HCT116 (cell line): ENCODE data around the gene NARF. TPM values are rescaled to one million over a fixed set of nuclear protein-coding genes. Genes with fewer than 3 reads are reported as not detected.

Experiments
- ATAC-seq: fragments of 200-7000 bp; cut with Tn5 transposase; 2 replicates; pipeline ENCODE4 v1.9.1; 2020; ENCODE audit warnings: mild to moderate bottlenecking, moderate library complexity
- BruUV-seq: library from RNA; stranded (reverse); fragments of 400-500 nt; replicated peaks from 2 replicates; lab custom pipeline; 2021; lab: Mats Ljungman, UMichigan
- CTCF ChIA-PET: fragments of 300-600 bp; sonication (Branson Sonifier 250); formaldehyde crosslinking; loops from one replicate; lab custom pipeline; 2021; ENCODE audit warnings: antibody characterized with exemption; lab: Charles Lee
- POLR2A ChIA-PET: fragments of 300-600, 350-600 bp; sonication (Branson Sonifier 250); formaldehyde crosslinking; loops from one replicate; lab custom pipeline; 2021; ENCODE audit warnings: antibody characterized with exemption; lab: Charles Lee
- RAD21 ChIA-PET, 2 experiments: fragments of 300-600 bp; sonication (Branson Sonifier 250); formaldehyde crosslinking; loops; one replicate each; lab custom pipeline; 2023; ENCODE audit warnings: low total read pairs in 2 of 2; ENCODE audit not compliant: uncharacterized antibody in 2 of 2, unreplicated experiment in 2 of 2, low non-redundant PET in 1 of 2; lab: Charles Lee
- DNase-seq: peaks from one replicate; pipeline ENCODE4 v3.0.0-alpha.2; 2010; ENCODE audit warnings: low read depth, low spot score
- H2AFZ ChIP-seq: fragments of 200-600 bp; shearing (Covaris generic), sonication (generic); 2 replicates; pipeline ENCODE4 v1.6.1; 2017; ENCODE audit warnings: low read depth, mixed run types, mixed read lengths, antibody characterized with exemption, low read length; ENCODE audit not compliant: poor library complexity, severe bottlenecking
- H3K27ac ChIP-seq: 2 replicates; pipeline ENCODE4 v1.5.1; 2012; ENCODE audit warnings: low read depth, low read length
- H3K27me3 ChIP-seq: fragments of 200-600 bp; sonication (generic); 2 replicates; pipeline ENCODE4 v1.6.1; 2016; ENCODE audit warnings: mixed run types, low read length, mixed read lengths; ENCODE audit not compliant: insufficient read depth
- H3K36me3 ChIP-seq, 2 experiments: fragments of 200-500 bp in 1 of 2; fragments of 200-600 bp in 1 of 2; sonication (Bioruptor generic) in 1 of 2; sonication (generic) in 1 of 2; 2 replicates each; pipeline versions ENCODE4 v1.5.1 to v1.6.1; 2014 to 2016; ENCODE audit warnings: low read length in 2 of 2, inconsistent platforms in 1 of 2, mixed read lengths in 1 of 2, mixed run types in 1 of 2; ENCODE audit not compliant: insufficient read depth in 2 of 2, control insufficient read depth in 1 of 2
- H3K4me1 ChIP-seq, 2 experiments: fragments of 200-600 bp in 1 of 2; sonication (generic) in 1 of 2; 2 replicates each; pipeline versions ENCODE4 v1.5.1 to v1.6.1; 2012 to 2017; ENCODE audit warnings: low read length in 2 of 2, inconsistent platforms in 1 of 2, mild to moderate bottlenecking in 1 of 2, mixed read lengths in 1 of 2, mixed run types in 1 of 2, moderate library complexity in 1 of 2; ENCODE audit not compliant: insufficient read depth in 2 of 2, control insufficient read depth in 1 of 2
- H3K4me2 ChIP-seq: fragments of 200-600 bp; sonication (generic); 2 replicates; pipeline ENCODE4 v1.6.1; 2017; ENCODE audit warnings: mixed run types, low read length, mixed read lengths
- H3K4me3 ChIP-seq, 2 experiments: fragments of 200-600 bp in 1 of 2; sonication (generic) in 1 of 2; replicated peaks in 1 of 2; 2 replicates each; pipeline ENCODE4 v1.5.1; 2011 to 2016; ENCODE audit warnings: low read length in 2 of 2, control low read depth in 1 of 2, low read depth in 1 of 2, mild to moderate bottlenecking in 1 of 2, mixed read lengths in 1 of 2, mixed run types in 1 of 2
- H3K79me2 ChIP-seq: fragments of 200-600 bp; sonication (generic); 2 replicates; pipeline ENCODE4 v1.6.1; 2017; ENCODE audit warnings: mild to moderate bottlenecking, mixed run types, low read length, moderate library complexity, mixed read lengths; ENCODE audit not compliant: insufficient read depth
- H3K9ac ChIP-seq: fragments of 200-600 bp; sonication (generic); 2 replicates; pipeline ENCODE4 v1.6.1; 2016; ENCODE audit warnings: low read length, mixed read lengths
- H3K9me2 ChIP-seq: fragments of 200-600 bp; sonication (generic), shearing (Covaris generic); 2 replicates; pipeline ENCODE4 v1.6.1; 2017; ENCODE audit warnings: mixed run types, mild to moderate bottlenecking, moderate library complexity; ENCODE audit not compliant: insufficient read depth
- H3K9me3 ChIP-seq, 2 experiments: fragments of 200-500 bp in 1 of 2; fragments of 200-600 bp in 1 of 2; sonication (Bioruptor generic) in 1 of 2; sonication (generic) in 1 of 2; 2 replicates each; pipeline ENCODE4 v1.6.1; 2014 to 2017; ENCODE audit warnings: low read length in 2 of 2, mixed read lengths in 2 of 2, inconsistent platforms in 1 of 2, low read depth in 1 of 2, mild to moderate bottlenecking in 1 of 2, mixed run types in 1 of 2, moderate library complexity in 1 of 2; ENCODE audit not compliant: control insufficient read depth in 1 of 2, insufficient read depth in 1 of 2
- H4K20me1 ChIP-seq: fragments of 200-600 bp; sonication (generic), shearing (Covaris generic); 2 replicates; pipeline ENCODE4 v1.6.1; 2017; ENCODE audit warnings: mixed run types, mild to moderate bottlenecking, moderate library complexity; ENCODE audit not compliant: insufficient read depth
- ATF3 ChIP-seq: IDR thresholded peaks from 2 replicates; pipeline ENCODE4 v1.6.1; 2012
- REST ChIP-seq: IDR thresholded peaks from 2 replicates; pipeline ENCODE4 v1.6.1; 2012; ENCODE audit warnings: low read depth
- TCF7L2 ChIP-seq: IDR thresholded peaks from 2 replicates; pipeline ENCODE4 v1.7.0; 2011; ENCODE audit warnings: borderline replicate concordance, inconsistent platforms; ENCODE audit not compliant: insufficient read depth, insufficient read length; ENCODE audit errors: extremely low read depth
- intact Hi-C: fragments of 100-400 bp; cut with micrococcal nuclease; formaldehyde crosslinking; loops from 2 replicates; pipeline ENCODE4 v1.10.0; 2022
- total RNA-seq: library from RNA; stranded (reverse); gene quantifications from one replicate; pipeline ENCODE4 v1.2.1, GENCODE V29; 2021; ENCODE audit not compliant: unreplicated experiment

Gene NARF
- total RNA-seq, 1 experiment from 2014 or later = 91.8 TPM

- Histone ChIP-seq H3K27me3 (no peaks in the 10 kb centered on the region), H3K9ac (no peak overlapping the region), H3K4me3 (no peak overlapping the region), H3K36me3 (peaks cover 0 to 7% of the 10 kb centered on the region in 2 experiments; a peak in 2 of 4 replicates), H4K20me1 (peaks cover 6% of the 10 kb centered on the region; the same call in 1 of the 2 replicates), H3K9me2 (no peaks in the 10 kb centered on the region), H3K4me1 (peaks cover 5 to 12% of the 10 kb centered on the region in 2 experiments), H3K79me2 (no peaks in the 10 kb centered on the region; the same call in 1 of the 2 replicates), H3K4me2 (no peak overlapping the region), H2AFZ (no peak overlapping the region), H3K9me3 (no peaks in the 10 kb centered on the region), H3K27ac (no peak overlapping the region)
- CTCF ChIA-PET = interaction anchor here (2.0 kb wide), 1 partner anchor 56 kb away, joined by 7 read pairs; no protein-coding TSS in a partner anchor
- no TSS peak for BruUV-seq
- RAD21 ChIA-PET = interaction anchor here in 1 of 2 experiments (0.5 kb wide), 1 partner anchor 120 kb away, joined by 7 read pairs; no protein-coding TSS in a partner anchor
- POLR2A ChIA-PET = no interaction called here
- no peak for DNase-seq
- intact Hi-C loops = loop anchor here (10.0 kb wide), 2 partner anchors 142 to 378 kb away; partner anchors contain the start of genes DCXR and RAC3
- TF ChIP-seq ATF3 (no peak), REST (no peak), TCF7L2 (peak; percentile 23)
- no peak for ATAC-seq
Observed at GRCh38 chr17:82412535-82413520, 45.7 kb upstream of the NARF start.
